NOMO-1 treated with dmso at 0.1 percent for 144 hours (cell line): ENCODE results near the gene VWA5B2.

Experiments
- DNase-seq: peaks from one replicate; lab custom pipeline; 2025; ENCODE audit not compliant: unreplicated experiment; lab: John Stamatoyannopoulos, UW

VWA5B2 gene

GRCh38 chr3:184223946-184224345 lies 5.4 kb upstream of the VWA5B2 start:
- no peak for DNase-seq

DNA sequence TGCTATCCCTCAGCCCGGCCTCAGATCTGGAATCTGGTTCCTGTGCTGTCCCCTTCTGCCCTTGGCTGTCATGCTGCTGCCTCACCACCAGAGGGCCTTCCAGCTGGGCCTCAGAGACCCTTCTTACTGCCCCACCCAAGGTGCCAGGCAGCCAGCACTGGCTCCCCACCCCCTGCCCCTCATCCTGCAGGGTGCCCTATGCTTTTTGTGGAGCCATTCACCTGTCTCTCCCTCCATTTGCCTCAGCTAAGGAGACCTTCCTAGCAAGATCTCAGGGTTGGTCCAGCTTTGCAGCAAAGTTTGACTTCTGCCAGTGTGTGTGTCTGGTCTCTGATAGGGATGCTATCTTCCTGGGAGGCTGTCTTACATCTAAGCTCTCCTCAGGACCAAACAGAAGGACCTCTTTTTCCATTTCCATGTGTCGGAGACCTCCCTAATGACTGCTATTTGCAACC lies 1.9 kb upstream of the VWA5B2 start:
- DNase-seq = no peak

GRCh38 chr3:184228376-184229137 lies 828 bp upstream of the VWA5B2 start:
- DNase-seq = no peak

DNA sequence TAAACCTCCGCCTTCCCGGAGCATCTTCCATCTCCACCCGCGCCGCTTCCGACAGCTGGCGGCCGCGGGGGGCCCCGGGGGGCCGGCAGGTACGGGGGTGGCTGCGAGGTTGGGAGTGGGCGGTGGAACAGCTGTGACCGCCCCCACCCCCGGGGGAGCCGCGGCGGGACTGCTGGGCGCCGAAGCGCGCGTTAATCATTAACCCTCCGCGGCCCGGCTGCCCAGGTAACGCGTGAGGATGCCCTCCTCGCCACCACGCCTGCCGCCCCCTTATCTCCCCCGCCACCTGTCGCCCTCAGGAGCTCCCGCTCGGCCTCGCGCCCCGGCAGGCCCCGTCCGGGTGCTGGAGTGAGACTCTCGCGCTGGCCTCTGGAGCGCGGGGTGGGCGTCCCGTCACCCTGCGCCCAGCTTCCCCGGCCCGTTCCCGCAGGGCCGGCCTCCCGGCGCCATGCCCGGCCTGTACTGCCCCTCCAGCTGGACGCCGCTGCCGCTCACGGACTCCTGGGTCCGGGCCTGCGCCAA lies 757 bp downstream of the VWA5B2 start:
- DNase-seq = no peak

DNA sequence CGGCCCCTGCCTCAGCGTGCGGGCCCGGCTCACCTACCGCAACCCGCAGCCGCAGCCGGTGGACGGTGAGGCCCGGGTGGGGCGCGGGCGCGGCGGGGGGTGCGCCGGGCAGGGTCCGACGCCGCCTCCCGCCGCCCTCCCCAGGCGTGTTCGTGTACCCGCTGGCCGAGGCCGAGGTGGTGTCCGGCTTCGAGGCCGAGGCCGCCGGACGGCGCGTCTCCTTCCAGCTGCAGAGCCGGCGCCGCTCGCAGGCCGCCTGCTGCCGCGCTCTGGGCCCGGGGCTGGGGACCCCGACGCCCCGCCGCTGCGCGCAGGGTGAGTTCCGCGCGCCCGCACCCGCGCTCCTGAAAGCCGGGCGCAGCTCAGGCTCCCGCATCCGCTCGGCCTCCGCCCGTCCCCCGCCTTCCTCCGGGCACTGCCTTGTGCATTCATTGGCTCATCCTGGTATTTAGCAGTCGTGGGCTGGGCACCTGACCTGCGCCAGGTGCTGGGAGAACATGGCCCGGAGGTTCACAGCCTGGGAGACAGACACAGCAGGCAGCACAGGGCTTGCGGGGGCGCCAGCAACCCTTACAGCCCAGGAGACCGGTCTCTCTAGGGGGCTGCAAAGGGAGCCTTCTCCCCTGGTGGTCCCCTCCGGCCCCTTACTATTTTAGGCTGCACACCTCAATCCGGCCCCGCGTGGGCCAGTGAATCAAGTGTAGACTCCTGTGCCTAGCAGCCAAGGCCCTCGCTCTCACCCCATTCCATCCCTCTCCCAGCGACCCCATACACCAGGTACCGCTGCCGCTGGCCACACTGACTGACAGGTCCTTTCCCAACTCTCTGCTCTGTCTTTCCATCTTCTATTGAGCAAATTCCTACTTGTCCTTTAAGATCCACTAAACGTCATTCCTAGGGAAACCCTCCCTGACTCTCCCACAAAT lies 1.5 kb downstream of the VWA5B2 start:
- no peak for DNase-seq

GRCh38 chr3:184231671-184232070 lies 2.3 kb downstream of the VWA5B2 start:
- DNase-seq = no peak

DNA sequence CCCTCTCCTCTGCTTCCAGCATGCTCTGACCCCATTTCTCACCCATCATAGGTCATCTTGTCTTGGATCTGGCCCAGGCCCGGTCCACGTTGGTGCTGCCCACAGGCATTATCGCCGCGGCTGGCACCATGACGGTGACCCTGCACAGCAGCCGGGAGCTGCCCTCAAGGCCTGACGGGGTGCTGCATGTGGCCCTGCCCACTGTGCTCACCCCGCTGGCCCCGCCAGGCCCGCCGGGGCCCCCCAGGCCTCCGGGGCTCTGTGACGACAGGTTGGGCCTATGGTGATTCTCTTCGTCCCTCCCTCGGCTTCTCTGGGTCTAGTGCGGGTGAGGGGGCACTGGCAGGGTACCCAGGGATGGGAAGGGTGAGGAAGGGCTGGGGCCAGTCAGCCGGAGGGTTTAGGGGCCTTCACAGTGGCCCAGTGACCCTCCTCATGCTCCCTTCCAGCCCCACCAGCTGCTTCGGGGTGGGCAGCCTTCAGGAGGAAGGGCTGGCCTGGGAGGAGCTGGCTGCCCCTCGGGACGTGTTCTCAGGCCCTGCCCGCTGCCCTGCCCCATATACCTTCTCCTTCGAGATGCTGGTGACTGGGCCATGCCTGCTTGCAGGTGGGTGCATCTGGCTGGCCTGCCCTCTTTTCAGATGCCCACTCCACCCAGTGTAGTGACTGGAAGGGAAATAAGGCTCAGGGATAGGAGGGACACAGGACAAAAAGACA lies 3.9 kb downstream of the VWA5B2 start:
- no peak for DNase-seq

- no peak for DNase-seq
Measured at GRCh38 chr3:184234224-184234623, 4.8 kb downstream of the VWA5B2 start.

- no peak for DNase-seq
Measured at GRCh38 chr3:184234671-184235380, 5.4 kb downstream of the VWA5B2 start.

GRCh38 chr3:184235381-184236032 lies 6.1 kb downstream of the VWA5B2 start:
- no peak for DNase-seq

DNA sequence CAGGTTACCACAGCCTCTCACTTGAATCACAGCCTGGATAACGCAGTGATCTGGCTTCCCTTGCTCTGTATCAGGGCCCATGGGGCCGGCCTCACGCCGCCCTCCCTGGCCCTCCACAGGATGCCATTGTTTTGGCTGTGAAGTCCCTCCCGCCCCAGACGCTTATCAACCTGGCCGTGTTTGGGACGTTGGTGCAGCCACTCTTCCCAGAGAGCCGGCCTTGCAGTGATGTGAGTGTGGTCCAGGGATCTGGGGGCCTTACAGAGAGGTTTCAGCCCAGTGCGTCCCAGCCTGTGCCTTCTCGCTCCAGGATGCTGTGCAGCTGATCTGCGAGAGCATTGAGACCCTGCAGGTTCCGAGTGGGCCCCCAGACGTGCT lies 6.6 kb downstream of the VWA5B2 start:
- DNase-seq = no peak

- DNase-seq = no peak
Measured at GRCh38 chr3:184236636-184237035, 7.3 kb downstream of the VWA5B2 start.

DNA sequence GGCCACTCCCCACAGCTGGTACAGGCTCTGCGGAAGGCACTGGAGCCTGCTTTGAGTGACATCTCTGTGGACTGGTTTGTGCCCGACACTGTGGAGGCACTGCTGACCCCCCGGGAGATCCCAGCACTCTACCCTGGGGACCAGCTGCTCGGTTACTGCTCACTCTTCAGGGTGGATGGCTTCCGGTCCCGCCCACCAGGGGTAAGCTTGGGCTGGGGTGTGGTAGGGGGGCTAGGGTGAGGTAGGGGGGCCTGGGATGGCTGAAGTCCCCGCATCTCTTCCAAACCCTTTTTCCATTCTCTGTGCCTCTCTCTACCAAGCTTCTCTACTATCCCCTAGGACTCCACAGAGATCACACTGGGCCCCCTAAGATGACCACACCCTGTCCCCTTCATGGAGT lies 7.8 kb downstream of the VWA5B2 start:
- DNase-seq = no peak

- DNase-seq = no peak
Measured at GRCh38 chr3:184237807-184238206, 8.4 kb downstream of the VWA5B2 start.

GRCh38 chr3:184238246-184238818 lies 8.9 kb downstream of the VWA5B2 start:
- no peak for DNase-seq

- DNase-seq = no peak
Measured at GRCh38 chr3:184239221-184239620, 9.8 kb downstream of the VWA5B2 start.

DNA sequence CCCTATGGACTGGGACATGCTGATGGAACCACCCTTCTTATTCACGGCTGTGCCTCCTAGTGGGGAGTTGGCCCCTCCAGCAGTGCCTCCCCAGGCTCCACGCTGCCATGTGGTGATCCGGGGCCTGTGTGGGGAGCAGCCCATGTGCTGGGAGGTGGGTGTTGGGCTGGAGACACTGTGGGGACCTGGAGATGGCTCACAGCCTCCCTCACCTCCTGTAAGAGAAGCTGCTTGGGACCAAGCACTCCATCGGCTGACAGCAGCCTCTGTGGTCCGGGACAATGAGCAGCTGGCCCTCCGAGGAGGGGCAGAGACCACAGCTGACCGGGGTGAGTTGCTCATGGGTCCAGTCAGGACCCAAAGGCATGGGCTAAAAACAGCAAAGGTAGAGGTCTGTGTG lies 10.3 kb downstream of the VWA5B2 start:
- DNase-seq = no peak

DNA sequence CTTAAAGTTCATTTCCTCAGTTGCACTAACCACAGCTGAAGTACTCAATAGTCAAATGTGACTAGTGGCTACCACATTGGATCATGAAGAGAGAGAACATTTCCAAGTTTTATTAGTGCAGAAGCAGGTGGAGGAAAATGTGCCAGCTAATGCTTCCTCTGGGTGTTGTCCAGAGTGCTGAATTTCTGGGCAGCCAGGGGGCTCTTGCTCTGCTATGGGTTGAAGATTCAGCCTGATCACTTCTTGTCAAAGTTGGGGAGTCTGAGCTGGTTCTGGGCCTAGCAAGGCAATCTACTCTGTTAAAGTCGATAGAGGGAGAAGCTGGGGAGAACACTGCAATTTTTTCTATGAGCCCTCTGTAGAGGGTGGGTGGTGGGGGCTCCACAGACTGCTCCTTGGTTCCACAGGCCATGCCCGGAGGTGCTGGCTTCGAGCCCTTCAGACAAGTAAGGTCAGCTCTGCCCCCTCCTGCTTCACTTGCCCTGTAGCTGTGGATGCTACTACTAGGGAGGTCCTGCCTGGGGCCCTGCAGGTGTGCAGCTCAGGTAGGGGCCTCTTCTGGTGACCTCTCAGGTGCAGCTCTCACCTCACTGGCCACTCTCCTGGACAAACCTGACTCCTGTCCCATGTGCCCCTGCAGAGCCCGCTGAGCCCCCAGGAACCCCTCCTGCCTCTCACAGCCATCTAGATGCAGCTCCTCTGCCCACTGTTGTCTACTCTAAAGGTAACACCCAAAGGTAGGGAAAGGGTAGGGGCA lies 11.2 kb downstream of the VWA5B2 start:
- DNase-seq = no peak

GRCh38 chr3:184241141-184241446 lies 11.7 kb downstream of the VWA5B2 start:
- no peak for DNase-seq
